ENCODE data around the gene SIGLECL1. TPM values are rescaled to one million over a fixed set of nuclear protein-coding genes. Genes with fewer than 3 reads are reported as not detected.

SIGLECL1 gene
- total RNA-seq, 2 donors from 2014 or later = not detected

GRCh38 chr19:51227966-51228365 lies 22.9 kb upstream of the SIGLECL1 start:
- Histone ChIP-seq H3K27ac (no peak overlapping the region), H3K27me3 (no peaks in the 10 kb centered on the region), H3K4me3 (no peak overlapping the region), H3K4me1 (no peaks in the 10 kb centered on the region), H3K9me3 (no peaks in the 10 kb centered on the region), H3K36me3 (replicated peaks in 1 of 2; ENCODE audit: insufficient read depth in 1 of 2, low read depth in 2 of 2) (no peaks in the 10 kb centered on the region)
- ATAC-seq = no peak
- DNase-seq = no peak
- TF ChIP-seq, protein P1, sequence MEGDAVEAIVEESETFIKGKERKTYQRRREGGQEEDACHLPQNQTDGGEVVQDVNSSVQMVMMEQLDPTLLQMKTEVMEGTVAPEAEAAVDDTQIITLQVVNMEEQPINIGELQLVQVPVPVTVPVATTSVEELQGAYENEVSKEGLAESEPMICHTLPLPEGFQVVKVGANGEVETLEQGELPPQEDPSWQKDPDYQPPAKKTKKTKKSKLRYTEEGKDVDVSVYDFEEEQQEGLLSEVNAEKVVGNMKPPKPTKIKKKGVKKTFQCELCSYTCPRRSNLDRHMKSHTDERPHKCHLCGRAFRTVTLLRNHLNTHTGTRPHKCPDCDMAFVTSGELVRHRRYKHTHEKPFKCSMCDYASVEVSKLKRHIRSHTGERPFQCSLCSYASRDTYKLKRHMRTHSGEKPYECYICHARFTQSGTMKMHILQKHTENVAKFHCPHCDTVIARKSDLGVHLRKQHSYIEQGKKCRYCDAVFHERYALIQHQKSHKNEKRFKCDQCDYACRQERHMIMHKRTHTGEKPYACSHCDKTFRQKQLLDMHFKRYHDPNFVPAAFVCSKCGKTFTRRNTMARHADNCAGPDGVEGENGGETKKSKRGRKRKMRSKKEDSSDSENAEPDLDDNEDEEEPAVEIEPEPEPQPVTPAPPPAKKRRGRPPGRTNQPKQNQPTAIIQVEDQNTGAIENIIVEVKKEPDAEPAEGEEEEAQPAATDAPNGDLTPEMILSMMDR (IDR thresholded peaks at IDR 0.05) = no peak
- TF ChIP-seq POLR2A (IDR thresholded peaks at IDR 0.05) = no peak
- intact Hi-C loops (cut with DNase I) = no loop called here
- 69 to 76% methylated on average over 2 of the region's 2 CpGs for WGBS, 2 donors

DNA sequence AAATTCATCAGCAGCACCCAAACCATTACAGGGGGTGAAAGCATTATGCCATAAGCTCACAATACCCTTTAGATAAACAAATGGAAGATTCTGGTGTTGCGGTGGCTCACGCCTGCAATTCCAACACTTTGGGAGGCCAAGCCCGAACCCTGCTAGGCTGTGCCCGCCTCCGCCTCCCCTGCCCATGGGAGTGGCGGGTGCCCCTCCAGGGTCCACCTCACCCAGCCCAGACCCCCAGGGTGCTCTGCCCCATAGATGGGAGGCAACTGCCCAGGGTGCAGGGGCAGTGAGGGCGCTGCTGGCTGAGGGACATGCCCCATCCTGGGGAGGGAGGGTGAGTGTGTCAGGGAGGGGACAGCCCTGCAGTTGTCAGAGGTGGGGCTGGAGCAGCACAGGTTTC lies 10.0 kb upstream of the SIGLECL1 start:
- no peak for TF ChIP-seq POLR2A (IDR thresholded peaks at IDR 0.05)
- TF ChIP-seq, protein P1 (IDR thresholded peaks at IDR 0.05) = no peak
- Histone ChIP-seq H3K27ac (no peak overlapping the region), H3K4me1 (no peaks in the 10 kb centered on the region), H3K36me3 (replicated peaks in 1 of 2; ENCODE audit: insufficient read depth in 1 of 2, low read depth in 2 of 2) (no peaks in the 10 kb centered on the region), H3K9me3 (no peaks in the 10 kb centered on the region), H3K4me3 (no peak overlapping the region), H3K27me3 (no peaks in the 10 kb centered on the region)
- DNase-seq (no peak), ATAC-seq (no peak)
- WGBS, 2 donors = 64 to 77% methylated on average over 5 of the region's 7 CpGs
- intact Hi-C loops (cut with DNase I) = no loop called here

- Histone ChIP-seq H3K4me3 (no peak overlapping the region), H3K27me3 (no peaks in the 10 kb centered on the region), H3K36me3 (replicated peaks in 1 of 2; ENCODE audit: insufficient read depth in 1 of 2, low read depth in 2 of 2) (no peaks in the 10 kb centered on the region), H3K9me3 (no peaks in the 10 kb centered on the region), H3K27ac (no peak overlapping the region), H3K4me1 (no peaks in the 10 kb centered on the region)
- intact Hi-C loops (cut with DNase I) = no loop called here
- ATAC-seq (no peak), DNase-seq (no peak)
- no peak for TF ChIP-seq POLR2A (IDR thresholded peaks at IDR 0.05)
- TF ChIP-seq, protein P1 (IDR thresholded peaks at IDR 0.05) = no peak
- WGBS, 2 donors = 45 to 61% methylated on average over 8 of the region's 8 CpGs
Measured at GRCh38 chr19:51242881-51243630, 7.8 kb upstream of the SIGLECL1 start.

GRCh38 chr19:51246164-51246552 lies 4.7 kb upstream of the SIGLECL1 start:
- Histone ChIP-seq H3K4me3 (no peak overlapping the region), H3K27ac (no peak overlapping the region), H3K27me3 (no peaks in the 10 kb centered on the region), H3K9me3 (no peaks in the 10 kb centered on the region), H3K36me3 (replicated peaks in 1 of 2; ENCODE audit: insufficient read depth in 1 of 2, low read depth in 2 of 2) (no peaks in the 10 kb centered on the region), H3K4me1 (no peaks in the 10 kb centered on the region)
- DNase-seq (peak in 1 of 4 donors; percentile 38), ATAC-seq (no peak)
- intact Hi-C loops (cut with DNase I) = no loop called here
- WGBS, 2 donors = 46 to 49% methylated on average over 5 of the region's 5 CpGs
- TF ChIP-seq, protein P1 (IDR thresholded peaks at IDR 0.05) = no peak
- no peak for TF ChIP-seq POLR2A (IDR thresholded peaks at IDR 0.05)

All from body of pancreas (tissue), 4 donors.